ENCODE measurements around the gene FTO. TPM values are rescaled to one million over a fixed set of nuclear protein-coding genes. Genes with fewer than 3 reads are reported as not detected.

The FTO gene
- polyA plus RNA-seq, 3 donors: 16.8 to 51.0 (median 37.7) TPM

GRCh38 chr16:54174201-54174600, 470.2 kb downstream of the FTO start:
- Histone ChIP-seq H4K20me1 (ENCODE audit: insufficient read depth, low read length) (no peaks in the 10 kb centered on the region), H3K4me1 (ENCODE audit: control insufficient read depth in 1 of 2, insufficient read depth in 2 of 2, low read length in 2 of 2) (peaks cover 0 to 8% of the 10 kb centered on the region in 2 donors), H3K9ac (ENCODE audit: insufficient read depth, low read length, poor library complexity, severe bottlenecking) (no peak overlapping the region), H3K4me3 (replicated peaks in 1 of 3; ENCODE audit: low read depth in 2 of 3, low read length in 3 of 3) (no peak overlapping the region), H3K27ac (ENCODE audit: low read depth in 1 of 2, low read length in 2 of 2) (no peak overlapping the region), H3K9me3 (replicated peaks in 1 of 2; ENCODE audit: control insufficient read depth in 1 of 2, insufficient read depth in 1 of 2, low read length in 2 of 2) (no peaks in the 10 kb centered on the region), H3K36me3 (replicated peaks in 1 of 2; ENCODE audit: control insufficient read depth in 1 of 2, insufficient read depth in 2 of 2, low read length in 2 of 2) (no peaks in the 10 kb centered on the region), H3K4me2 (replicated peaks; ENCODE audit: extremely low read depth, low read length, poor library complexity, severe bottlenecking) (no peak overlapping the region), H2AFZ (ENCODE audit: insufficient read depth, low read depth, low read length, poor library complexity, severe bottlenecking) (no peak overlapping the region), H3K79me2 (ENCODE audit: insufficient read depth, low read length) (no peaks in the 10 kb centered on the region), H3K27me3 (ENCODE audit: control insufficient read depth in 2 of 2, insufficient read depth in 2 of 2, low read length in 2 of 2) (peaks cover 3 to 4% of the 10 kb centered on the region in 2 donors)
- H3K27ac Mint-ChIP-seq: no peak overlapping the region
- TF ChIP-seq CTCF (IDR thresholded peaks at IDR 0.05): no peak
- H3K4me1 Mint-ChIP-seq: peaks cover 18% of the 10 kb centered on the region
- WGBS (ENCODE audit: insufficient coverage): no CpG with 5 or more reads among the region's 5 CpGs
- peaks cover 4 to 15% (median 5%) of the 10 kb centered on the region in 3 donors for H3K27me3 Mint-ChIP-seq (ENCODE audit: low read depth in 3 of 3)
- no peak for DNase-seq
- H3K4me3 Mint-ChIP-seq: no peak overlapping the region
- no peaks in the 10 kb centered on the region for H3K36me3 Mint-ChIP-seq
- intact Hi-C loops (cut with micrococcal nuclease): no loop called here
- H3K9me3 Mint-ChIP-seq: no peaks in the 10 kb centered on the region

- Histone ChIP-seq H3K4me2 (replicated peaks; ENCODE audit: extremely low read depth, low read length, poor library complexity, severe bottlenecking) (no peak overlapping the region), H3K27me3 (ENCODE audit: control insufficient read depth in 2 of 2, insufficient read depth in 2 of 2, low read length in 2 of 2) (peaks cover 3 to 4% of the 10 kb centered on the region in 2 donors), H4K20me1 (ENCODE audit: insufficient read depth, low read length) (no peaks in the 10 kb centered on the region), H3K9me3 (replicated peaks in 1 of 2; ENCODE audit: control insufficient read depth in 1 of 2, insufficient read depth in 1 of 2, low read length in 2 of 2) (no peaks in the 10 kb centered on the region), H3K79me2 (ENCODE audit: insufficient read depth, low read length) (no peaks in the 10 kb centered on the region), H3K4me1 (ENCODE audit: control insufficient read depth in 1 of 2, insufficient read depth in 2 of 2, low read length in 2 of 2) (peaks cover 0 to 8% of the 10 kb centered on the region in 2 donors), H3K27ac (ENCODE audit: low read depth in 1 of 2, low read length in 2 of 2) (no peak overlapping the region), H3K4me3 (replicated peaks in 1 of 3; ENCODE audit: low read depth in 2 of 3, low read length in 3 of 3) (no peak overlapping the region), H3K36me3 (replicated peaks in 1 of 2; ENCODE audit: control insufficient read depth in 1 of 2, insufficient read depth in 2 of 2, low read length in 2 of 2) (no peaks in the 10 kb centered on the region), H3K9ac (ENCODE audit: insufficient read depth, low read length, poor library complexity, severe bottlenecking) (no peak overlapping the region), H2AFZ (ENCODE audit: insufficient read depth, low read depth, low read length, poor library complexity, severe bottlenecking) (no peak overlapping the region)
- TF ChIP-seq CTCF (IDR thresholded peaks at IDR 0.05): no peak
- DNase-seq: no peak
- H3K4me1 Mint-ChIP-seq: peaks cover 18% of the 10 kb centered on the region
- no peaks in the 10 kb centered on the region for H3K36me3 Mint-ChIP-seq
- intact Hi-C loops (cut with micrococcal nuclease): no loop called here
- peaks cover 4 to 15% (median 5%) of the 10 kb centered on the region in 3 donors for H3K27me3 Mint-ChIP-seq (ENCODE audit: low read depth in 3 of 3)
- H3K27ac Mint-ChIP-seq: no peak overlapping the region
- H3K4me3 Mint-ChIP-seq: no peak overlapping the region
- peaks cover 0 to 2% (median 0%) of the 10 kb centered on the region in 7 donors for H3K9me3 Mint-ChIP-seq
Observed at GRCh38 chr16:54174750-54175149, 470.8 kb downstream of the FTO start.

Data from CD14-positive monocyte (primary cell).